Activated CD4-positive, alpha-beta T cell treated with anti-CD3 and anti-CD28 coated beads, Interleukin-2, amount 50 U/mL, for 48 hours (primary cell): ENCODE data around the gene SRRM2.

Experiments used
- DNase-seq, 2 experiments: peaks; one replicate each; pipeline ENCODE4 v3.0.0-alpha.2; 2020

Gene SRRM2

GRCh38 chr16:2778630-2778958, 26.2 kb downstream of the SRRM2 start:
- no peak for DNase-seq

GRCh38 chr16:2779151-2779920, 26.9 kb downstream of the SRRM2 start:
- no peak for DNase-seq

- DNase-seq, result no peak
Observed at GRCh38 chr16:2779978-2780898, 27.8 kb downstream of the SRRM2 start.

GRCh38 chr16:2782583-2783351, 30.3 kb downstream of the SRRM2 start:
- no peak for DNase-seq

GRCh38 chr16:2783581-2784357, 31.3 kb downstream of the SRRM2 start:
- DNase-seq, result no peak

GRCh38 chr16:2784358-2785100, 32.1 kb downstream of the SRRM2 start:
- DNase-seq, result peak in 1 of 2 experiments; percentile 2

- DNase-seq, result peak; percentile 48 to 57
Observed at GRCh38 chr16:2785101-2785991, 32.9 kb downstream of the SRRM2 start.

GRCh38 chr16:2786061-2786825, 33.8 kb downstream of the SRRM2 start:
- DNase-seq, result no peak

GRCh38 chr16:2786826-2787151, 34.4 kb downstream of the SRRM2 start:
- no peak for DNase-seq

GRCh38 chr16:2787406-2787805, 35.0 kb downstream of the SRRM2 start, which contains the start of gene PRSS33:
Gene PRSS33, minus strand, starts transcription at chr16:2787560. Its CDS starts 1,013 bp downstream, at chr16:2786547.
- DNase-seq, result no peak

GRCh38 chr16:2787961-2788360, 35.5 kb downstream of the SRRM2 start:
- DNase-seq, result no peak

GRCh38 chr16:2790631-2791030, 38.2 kb downstream of the SRRM2 start:
- no peak for DNase-seq

- no peak for DNase-seq
Observed at GRCh38 chr16:2791174-2791573, 38.7 kb downstream of the SRRM2 start.

- no peak for DNase-seq
Observed at GRCh38 chr16:2792940-2793339, 40.5 kb downstream of the SRRM2 start.

GRCh38 chr16:2795395-2796143, 43.1 kb downstream of the SRRM2 start:
- no peak for DNase-seq

- no peak for DNase-seq
Observed at GRCh38 chr16:2798723-2799204, 46.3 kb downstream of the SRRM2 start.

- no peak for DNase-seq
Observed at GRCh38 chr16:2799205-2799858, 46.9 kb downstream of the SRRM2 start.

GRCh38 chr16:2799859-2800226, 47.4 kb downstream of the SRRM2 start:
- DNase-seq, result no peak
